ENCODE measurements around the gene KDM4B. TPM values are rescaled to one million over a fixed set of nuclear protein-coding genes. Genes with fewer than 3 reads are reported as not detected.

KDM4B gene
- polyA plus RNA-seq, 10 donors = 15.4 to 20.2 (median 18.5) TPM

DNA sequence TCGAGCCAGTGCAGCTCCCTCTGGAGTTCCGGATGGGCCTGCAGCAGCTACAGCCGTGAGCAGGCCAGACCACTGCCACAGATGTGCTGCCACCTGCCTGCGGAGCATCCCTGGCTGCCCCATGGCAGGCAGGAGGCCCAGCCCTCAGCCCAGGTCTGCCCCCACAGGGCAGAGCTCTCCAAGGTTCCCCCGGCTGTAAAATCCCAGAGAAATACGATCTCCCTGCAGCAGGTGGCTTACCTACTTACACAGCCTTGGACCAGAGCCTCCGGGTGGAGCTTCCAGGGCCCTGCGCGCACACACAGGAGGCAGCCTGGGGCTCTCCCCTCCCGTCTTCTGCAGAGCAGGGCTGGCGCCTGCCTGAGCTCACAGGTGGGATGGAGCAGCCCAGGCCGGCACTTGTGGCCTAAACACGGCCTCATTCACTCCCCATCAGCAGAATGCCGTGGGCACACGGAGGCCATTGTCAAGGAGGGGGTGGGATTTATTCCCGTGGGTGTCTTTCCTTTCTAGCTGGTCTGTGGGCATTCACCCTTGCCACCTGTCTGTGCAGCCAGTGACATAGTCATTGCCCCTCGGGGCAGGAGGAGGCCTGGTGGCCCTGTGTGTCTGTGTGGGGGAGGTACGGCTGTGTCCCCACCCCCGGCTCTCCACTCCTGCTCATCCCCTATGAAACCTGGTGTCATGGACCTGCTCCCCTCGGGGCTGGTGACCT, 118.0 kb downstream of the KDM4B start:
- DNase-seq = no peak

DNA sequence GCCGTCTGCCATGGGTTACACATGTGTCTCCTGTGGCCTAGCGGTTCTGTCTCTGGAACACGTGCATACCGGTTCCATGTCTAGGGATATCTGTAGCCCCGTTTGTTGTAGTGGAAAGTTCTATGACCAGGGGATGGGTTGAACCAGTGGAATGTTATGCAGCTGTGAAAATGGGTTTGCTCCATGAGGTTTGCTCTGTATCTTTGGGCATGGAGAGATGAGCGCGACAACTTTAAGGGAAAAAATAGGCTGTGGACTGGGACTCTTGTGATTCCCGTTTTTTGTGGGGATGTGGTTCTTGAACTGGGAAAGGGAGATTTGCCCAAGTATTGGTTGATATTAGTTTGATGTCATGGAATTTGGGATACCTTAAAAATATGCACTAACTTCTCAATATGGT, 120.4 kb downstream of the KDM4B start:
- DNase-seq = no peak

DNA sequence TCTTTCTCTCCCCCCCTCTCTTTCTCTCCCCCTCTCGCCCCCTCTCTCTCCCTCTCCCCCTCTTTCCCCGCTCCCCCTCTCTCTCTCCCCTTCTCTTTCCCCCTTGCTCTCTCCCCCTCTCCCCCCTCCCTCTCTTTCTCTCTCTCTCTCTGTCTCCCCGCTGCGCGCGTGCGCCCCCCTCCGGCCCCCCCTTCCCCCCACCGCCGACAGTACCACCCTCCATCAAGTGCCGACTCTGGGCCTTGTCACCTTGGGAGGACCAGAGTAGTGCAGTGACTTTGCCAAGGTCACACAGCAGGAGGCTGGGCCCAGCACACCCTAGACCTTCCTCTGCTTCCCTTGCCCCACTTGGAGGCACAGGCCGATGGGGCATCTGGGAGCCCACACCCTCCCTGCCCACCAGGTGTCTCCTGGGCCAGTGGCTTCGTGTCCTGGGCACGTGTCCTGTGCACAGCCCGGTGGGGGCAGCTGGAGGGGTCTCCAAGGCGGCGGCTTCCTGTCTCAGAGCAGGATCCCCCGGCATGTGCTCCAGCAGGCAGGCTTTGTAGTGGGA, 121.6 kb downstream of the KDM4B start:
- DNase-seq = no peak

DNA sequence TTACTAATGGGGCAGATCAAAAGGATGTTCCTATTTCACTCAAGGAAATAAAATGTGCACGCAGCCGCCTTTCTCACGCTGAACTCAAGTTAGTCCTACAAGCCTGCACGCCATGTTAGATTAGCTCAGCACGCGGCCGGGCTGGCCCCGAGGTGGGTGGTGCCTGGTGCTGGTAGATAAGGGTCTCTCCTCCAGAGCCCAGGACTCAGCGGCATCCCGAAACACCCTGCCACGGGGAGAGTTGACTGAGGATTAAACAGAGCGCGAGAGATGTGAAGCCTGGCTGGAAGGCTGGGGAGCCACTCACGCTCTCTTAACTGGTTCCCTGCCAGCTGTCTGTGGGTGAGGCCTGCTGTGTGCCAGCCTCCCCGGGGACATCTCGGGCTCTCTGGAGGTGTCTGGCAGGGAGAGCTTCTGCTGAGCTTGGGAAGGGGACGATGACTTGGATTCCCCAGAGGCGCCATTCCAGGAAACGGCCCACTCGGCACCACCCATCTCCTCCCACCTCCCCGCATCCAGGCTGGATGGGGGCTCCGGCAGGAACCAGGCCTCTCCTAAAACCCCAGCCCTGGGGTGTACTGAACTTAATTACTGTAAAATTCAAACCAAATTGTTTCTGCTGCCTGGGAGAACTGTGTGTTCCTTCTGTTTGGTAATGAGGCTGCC, 122.2 kb downstream of the KDM4B start:
- DNase-seq = peak; percentile 25 to 63 (median 28)

DNA sequence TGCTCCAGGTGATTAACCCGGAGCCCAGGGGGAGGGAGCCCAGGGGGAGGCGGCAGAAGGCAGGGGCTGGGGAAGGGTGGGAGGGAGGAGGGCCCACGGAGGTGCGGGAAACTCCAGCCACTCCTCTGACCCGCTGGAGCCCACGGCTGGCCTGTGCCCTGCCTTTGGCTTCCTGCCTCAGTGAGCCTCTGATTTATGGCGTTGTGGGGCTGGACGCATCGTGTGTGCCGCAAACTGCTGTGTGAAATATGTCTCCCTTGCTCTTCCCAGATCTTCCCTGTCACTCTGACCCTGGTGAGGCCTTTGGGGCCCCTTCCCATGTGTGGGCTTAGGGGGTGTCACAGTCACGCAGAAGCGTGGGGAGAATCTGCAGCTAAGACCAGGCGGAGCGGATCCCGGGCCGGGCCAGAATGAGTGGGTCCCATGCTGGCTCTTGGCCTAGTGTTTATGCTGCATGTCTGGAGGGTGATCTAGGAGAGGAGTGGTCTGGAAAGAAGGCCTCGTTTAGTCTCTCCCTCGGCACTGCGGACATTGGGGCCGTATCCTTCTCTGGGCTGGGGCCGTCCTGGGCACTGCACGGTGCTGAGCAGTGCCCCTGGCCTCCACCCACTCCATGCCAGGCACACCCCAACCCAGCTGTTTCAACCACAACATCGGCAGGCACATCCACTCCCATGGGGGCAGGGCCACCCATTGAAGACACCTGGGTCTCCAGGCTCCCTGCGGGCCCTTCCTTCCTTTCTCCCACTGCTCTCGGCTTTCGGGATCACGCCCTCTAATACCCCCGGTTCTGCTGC, 123.0 kb downstream of the KDM4B start:
- DNase-seq = peak in 1 of 3 donors; percentile 72

DNA sequence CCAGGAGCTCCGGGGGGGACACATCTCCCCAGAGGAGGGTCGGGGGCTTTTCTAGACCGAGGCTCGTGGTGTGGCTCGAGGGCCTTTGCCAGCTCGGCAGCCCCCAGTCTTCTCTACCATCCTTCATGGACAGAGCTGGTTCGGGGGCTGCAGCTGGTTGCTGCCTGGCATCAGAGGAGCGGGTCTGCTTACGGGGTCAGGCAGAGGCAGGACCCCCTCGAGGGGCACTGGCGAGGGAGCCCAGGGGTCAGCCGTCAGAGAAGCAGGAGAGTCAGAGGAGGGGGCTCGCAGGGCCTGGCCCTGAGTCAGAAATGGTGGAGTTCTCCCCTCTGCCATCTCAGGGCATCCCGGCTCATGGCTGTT, 123.5 kb downstream of the KDM4B start:
- no peak for DNase-seq

DNA sequence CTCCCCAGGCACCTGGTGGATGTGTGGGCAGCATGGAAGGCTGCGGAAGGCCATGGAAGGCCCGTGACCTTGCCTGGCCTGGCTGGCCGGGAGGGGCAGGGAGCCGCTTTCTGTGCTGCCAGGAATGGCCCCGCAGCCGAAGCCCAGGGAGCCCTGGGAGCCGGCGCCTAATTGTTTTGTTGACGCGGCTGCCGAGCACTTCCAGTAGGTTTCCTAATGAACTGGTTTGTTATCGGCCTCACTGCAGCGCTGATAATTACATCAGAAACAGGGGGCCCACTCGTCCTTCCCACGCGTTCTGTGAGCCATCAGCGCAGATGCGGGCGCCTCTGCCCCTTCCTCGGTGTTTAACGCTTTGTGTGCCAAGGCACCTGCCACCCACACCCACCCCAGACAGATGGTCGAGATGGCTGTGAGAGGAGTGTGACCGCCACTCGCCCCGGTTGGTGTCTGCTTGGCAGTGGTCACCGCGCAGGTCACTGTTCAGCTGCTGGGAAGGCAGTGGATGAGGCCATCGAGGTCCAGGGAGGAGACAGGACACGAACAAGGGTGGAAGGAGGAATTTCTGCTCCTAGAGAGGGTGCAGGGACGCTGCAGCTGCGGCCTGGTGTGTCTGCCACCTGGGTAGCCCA, 124.5 kb downstream of the KDM4B start:
- peak in 1 of 3 donors; percentile 28 for DNase-seq

DNA sequence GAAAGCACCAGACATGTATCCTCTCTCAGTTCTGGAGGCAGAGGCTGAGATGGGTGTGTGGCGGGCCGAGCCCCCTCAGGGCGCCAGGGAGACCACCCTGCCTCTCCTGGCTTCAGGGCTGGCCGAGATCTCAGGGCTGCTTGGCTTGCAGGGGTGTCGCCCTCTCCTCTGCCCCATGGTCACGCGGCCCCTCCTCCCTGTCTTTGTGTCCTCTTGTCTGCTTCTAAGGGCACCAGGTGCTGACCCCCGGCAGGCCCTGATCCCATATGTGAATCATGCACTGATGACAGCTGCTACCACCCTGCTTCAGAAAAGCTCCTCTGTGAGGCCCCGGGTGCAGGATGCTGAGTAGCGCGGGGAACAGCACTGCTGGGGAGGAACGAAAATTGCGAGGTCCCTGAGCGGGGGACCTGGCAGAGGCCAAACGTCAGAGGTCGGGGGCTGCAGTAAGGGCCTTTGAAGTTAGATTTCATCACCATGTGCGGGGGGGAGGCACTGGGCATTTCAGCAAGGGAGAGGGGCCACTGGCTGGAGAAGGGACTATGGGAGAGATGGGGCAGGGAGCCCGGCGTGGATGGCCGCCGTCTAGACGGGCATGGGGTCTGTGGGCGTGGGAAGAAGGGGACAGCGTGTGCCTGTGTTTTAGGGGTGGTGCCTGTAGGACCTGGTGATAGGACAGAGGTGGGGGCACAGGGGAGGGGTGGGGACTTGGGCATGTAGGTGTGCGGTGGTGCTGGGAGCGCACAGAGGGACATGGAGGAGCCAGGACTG, 125.2 kb downstream of the KDM4B start:
- no peak for DNase-seq

DNA sequence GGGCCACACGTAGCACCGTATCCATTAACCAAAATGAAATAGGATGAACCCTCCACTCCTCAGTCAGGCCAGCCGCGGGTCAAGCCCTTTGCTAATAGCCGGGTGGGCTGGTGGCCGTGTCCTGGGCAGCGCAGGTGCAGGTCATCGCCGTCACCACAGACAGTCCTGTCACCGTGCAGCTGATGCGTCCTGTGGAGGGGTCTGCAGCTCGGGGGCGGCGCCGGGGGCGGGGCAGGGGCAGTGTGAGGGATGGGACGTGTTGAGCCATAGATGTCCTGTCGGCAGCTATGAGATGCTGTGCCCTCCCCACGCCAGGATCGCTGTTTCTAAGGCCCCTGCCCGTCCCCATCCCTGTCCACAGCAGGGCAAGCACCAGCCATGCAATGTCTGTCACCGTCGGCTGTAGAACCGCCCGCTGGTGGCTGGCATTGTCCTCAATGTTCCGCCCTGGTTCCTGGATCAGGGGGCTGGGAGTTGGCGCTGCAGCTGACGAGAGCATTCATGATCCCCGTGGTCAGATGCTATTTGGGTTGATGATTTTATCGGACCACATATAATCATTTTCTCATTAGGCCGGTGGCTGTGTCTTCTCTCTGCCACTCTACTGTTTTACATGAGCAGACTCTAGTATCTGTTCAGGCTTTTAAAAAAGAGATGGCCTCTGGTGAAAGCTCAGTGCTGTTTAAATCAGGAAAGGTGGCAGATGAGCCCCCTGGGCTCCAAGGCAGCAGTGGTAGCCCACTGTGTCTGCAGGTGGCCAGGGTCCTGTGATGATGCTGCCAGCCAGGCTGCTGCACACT, 126.1 kb downstream of the KDM4B start:
- no peak for DNase-seq

DNA sequence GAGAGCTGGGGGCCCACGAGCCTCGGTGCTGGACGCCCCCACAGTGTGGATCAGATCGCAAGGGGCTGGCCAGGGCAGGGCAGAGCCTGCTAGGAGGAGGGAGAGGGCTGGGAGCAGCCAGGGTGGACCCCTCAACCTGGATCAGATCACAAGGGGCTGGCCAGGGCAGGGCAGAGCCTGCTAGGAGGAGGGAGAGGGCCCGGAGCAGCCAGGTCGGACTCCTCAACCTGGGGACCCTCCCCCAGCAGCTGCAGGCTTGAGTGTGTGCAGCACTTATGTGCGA, 126.6 kb downstream of the KDM4B start:
- DNase-seq = no peak

DNA sequence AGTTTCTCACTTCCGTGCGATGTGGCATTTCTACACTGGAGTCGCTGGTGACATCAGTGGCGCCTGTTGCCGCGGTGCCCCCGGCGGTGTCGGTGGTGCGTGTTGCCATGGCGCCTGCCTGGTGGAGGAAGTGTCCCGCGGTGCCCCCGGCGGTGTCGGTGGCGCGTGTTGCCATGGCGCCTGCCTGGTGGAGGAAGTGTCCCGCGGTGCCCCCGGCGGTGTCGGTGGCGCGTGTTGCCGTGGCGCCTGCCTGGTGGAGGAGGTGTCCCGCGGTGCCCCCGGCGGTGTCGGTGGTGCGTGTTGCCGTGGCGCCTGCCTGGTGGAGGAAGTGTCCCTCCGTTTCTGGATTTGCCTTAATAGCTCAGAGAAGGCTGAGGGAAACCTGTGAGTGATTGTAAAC, 127.6 kb downstream of the KDM4B start:
- no peak for DNase-seq

DNA sequence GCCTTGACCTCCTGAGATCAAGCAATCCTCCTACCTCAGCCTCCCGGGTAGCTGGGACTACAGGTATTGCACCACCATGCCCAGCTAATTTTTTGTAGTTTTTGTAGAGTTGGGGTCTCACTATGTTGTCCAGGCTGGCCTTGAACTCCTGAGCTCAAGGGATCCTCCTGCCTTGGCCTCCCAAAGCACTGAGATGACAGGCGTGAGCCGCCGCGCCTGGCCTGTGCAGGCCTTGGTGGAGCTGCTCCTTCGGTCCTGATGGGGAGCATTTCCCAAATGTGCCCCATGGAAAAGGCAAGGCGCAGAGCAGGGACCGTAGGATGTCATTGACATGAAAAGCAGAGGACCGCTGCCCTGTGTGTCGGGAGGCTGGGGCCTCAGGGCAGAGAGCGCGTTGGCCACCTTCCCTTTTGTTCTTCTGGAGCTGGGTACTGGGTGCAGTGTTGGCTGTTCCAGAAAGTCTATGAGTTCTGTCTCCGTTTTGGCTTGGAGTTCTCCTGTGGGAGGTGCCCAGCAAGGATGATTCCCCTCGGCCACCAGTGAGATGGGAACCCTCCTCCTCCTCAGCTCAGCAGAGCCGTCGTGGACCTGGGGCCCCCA, 128.5 kb downstream of the KDM4B start:
- DNase-seq = no peak

DNA sequence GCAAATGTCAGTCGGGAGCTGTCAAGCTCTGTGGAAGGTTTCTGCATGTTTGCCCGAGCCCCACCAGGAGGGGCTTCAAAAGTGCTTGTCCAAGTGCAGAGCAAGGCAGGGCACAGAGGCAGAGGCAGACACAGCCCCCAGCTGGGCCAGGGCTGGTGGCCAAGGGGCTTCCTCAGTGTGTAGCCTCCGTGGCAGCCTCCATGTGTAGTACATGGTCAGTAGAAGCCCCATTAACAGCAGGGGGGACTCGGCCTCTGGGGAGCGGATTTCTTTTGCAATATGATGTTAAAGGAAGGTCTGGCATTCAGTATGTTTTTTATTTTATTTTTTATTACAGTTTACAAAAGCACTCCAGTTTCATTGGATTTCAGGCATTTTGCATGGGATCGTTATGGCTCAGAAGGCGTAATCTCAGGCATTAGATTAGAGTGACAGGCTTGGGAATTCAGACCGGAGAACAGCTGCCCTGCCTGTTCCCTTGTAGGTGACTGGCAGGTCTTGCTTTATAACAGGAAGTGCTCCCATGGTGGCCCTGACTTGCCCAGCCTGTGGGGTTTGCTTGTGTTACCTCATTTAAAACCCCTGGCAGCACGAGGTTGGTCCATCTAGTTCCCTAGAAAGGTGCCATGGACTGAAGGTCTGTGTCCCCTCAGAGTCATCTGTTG, 129.2 kb downstream of the KDM4B start:
- DNase-seq = no peak

DNA sequence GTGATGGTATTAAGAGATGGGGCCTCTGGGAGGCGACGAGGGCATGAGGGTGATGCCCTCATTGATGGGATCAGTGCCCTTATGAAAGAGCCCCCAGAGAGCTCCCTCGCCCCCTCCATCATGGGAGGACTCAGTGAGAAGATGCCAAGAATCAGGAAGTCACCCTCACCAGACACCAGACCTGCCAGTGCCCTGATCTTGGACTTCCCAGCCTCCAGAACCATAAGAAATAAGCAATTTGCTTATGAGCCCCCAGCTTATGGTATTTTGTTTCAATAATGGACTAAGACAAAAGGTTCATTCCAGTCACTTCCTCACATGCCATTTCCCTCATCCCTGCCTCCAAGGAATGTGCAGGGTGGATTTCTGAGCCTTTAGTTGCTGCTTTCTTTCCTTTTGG, 129.7 kb downstream of the KDM4B start:
- no peak for DNase-seq

DNA sequence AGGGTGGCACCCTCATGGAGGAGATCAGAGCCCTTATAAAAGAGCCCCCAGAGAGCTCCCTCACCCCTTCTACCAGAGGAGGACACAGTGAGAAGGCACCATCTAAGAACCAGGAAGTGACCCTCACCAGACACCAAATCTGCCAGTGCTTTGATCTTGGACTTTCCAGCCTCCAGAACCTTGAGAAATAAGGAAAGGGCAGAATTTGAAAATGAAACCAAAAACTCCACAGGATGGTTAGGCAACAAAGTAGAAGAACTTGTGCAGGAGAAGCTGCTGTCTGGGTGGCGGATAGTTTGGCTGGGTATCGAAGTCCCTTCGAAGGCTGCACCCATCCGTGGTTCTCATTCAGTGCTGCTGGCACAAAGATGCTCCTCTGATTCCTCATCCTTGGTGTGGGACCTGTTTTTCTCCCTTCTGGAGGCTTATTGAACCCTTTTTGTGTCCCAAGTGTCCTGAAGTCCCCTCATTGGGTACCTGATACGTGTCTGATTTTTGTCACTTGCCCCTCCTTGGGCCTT, 130.8 kb downstream of the KDM4B start:
- no peak for DNase-seq

DNA sequence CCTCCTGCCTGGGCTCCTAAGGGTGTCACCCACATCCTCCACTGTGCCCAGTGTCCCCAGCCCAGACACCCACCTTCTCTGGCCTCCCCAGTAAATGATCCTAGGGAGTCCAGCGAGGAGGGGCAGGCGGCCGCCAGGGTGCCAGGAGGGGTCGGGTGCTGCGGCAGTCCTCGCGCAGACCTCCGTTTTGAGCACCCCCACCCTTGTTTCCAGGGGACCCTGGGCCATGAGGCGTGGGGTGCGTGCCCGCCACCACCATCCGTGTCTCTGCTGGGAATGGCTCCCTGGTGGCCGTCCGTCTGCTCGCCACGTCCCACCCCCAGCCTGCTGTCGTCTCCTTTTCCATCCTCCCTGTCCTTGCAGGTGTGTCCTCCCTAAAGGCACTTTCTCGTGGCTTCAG, 133.0 kb downstream of the KDM4B start:
- DNase-seq = no peak

DNA sequence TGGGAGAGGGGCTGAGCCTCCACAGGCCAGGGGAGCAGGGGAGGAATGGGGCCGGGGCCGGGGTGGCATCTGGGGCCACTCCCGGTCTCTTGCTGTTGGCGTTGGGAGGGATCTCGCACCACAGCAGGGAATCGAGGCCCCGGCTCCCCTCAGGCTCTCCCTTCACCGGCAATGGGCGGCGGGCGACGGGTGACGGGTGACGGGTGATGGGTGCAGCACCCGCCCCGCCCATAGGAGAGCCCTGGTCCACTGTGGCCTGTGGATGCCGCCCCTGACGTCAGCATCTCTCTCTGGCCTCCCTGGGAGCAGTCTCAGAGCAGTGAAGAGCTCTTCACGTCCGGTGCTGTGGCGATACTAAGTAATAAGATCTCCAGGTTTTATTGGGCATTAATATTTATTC, 133.6 kb downstream of the KDM4B start:
- DNase-seq = no peak

DNA sequence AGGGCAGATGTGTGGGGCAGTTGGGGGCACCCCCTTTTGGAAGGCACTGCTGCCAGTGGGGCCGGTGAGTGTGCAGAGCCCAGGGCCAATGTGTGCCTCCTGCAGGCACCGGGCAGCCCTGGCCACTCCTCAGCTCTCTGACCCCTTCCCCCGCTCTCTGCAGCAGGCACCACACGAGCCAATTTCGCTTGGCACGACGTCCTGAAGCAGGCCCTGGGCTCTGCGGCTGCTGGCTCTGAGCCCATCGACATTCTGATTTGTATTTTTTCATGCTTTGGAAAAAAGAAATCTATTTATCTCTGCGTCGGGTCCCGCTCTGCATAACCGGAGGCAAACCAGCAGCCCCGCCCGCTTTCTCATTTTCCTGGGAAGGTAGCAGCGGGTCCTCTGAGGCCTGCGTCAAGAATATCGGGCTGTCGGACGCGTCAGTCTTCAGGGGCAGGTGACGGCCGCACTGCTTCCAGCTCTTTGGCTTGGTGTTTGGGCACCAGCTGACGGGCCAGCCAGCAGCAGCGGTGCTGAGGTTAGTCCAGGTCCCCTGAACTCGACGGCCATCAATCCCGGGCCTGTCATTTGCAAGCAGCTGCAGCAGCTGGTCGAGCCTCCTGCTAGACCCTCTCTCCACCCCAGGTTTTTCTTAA, 134.3 kb downstream of the KDM4B start:
- peak; percentile 54 to 65 (median 62) for DNase-seq

Data from muscle of back (tissue), 11 donors.